ENCODE measurements around the gene NTNG1. TPM values are rescaled to one million over a fixed set of nuclear protein-coding genes. Genes with fewer than 3 reads are reported as not detected.

Gene NTNG1
- total and polyA plus RNA-seq, 2 of the 13 experiments (the other 11 are each of a cell fraction or from before 2014, with no cell fraction given): not detected

GRCh38 chr1:107246775-107247345 lies 106.0 kb downstream of the NTNG1 start (continued):
- no peak for TF ChIP-seq ZBTB40 (IDR thresholded peaks at IDR 0.05)
- TF ChIP-seq ZBTB40 (CRISPR knock-in tag; IDR thresholded peaks at IDR 0.05): no peak
- no peak for TF ChIP-seq SPEN (CRISPR knock-in tag; IDR thresholded peaks at IDR 0.05; ENCODE audit: low read depth)
- no peak for TF ChIP-seq FOXA3 (CRISPR knock-in tag; IDR thresholded peaks at IDR 0.05)
- no peak for TF ChIP-seq MTERF4 (CRISPR knock-in tag; IDR thresholded peaks at IDR 0.05)
